ENCODE data around the gene NSUN7.

NSUN7 gene

DNA sequence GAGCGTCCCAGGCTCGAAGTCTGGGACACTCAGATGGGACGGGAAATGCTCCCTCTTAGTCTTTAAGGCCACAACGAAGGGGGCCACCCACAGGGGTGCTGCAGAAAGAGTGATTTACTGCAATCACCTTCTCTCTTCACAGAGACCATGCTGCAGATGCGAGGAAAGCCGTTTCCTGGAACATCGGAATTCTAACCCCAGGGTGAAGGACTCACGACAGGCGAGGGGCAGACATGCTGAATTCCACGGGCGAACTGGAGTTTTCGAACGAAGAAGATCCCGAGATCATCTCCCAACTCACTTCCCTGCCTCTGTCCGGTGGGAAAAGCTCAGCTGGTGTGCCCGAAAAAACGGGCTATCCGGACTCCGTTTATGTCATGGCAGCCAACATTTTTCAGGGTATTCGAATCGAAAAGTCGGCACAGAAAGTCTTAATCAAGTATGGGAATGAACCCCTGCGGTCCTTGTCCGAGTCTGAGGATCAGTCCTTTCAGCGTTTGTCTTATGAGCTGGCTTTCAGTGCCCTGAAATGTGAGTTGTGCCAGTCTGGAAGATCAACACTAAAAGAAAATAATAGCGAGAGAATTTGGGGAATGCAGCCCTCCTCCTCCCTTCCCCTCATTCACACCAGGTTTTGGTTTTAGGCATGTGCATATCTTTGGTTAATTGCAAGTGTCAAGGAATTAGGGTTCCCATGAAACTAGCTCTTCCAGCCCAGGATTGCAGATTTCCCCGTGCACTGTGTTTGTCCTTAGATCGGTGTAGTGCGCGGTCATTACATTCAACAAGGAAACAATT is 905 bp downstream of the NSUN7 start:
- H3K9me3 Mint-ChIP-seq = no peaks in the 10 kb centered on the region
- H3K4me1 Mint-ChIP-seq (ENCODE audit: low read depth in 2 of 2) = peaks cover 0 to 2% of the 10 kb centered on the region in 2 donors
- DNase-seq (no peak), ATAC-seq (replicated peaks) (no peak)
- H3K4me3 Mint-ChIP-seq = peak overlapping the region; percentile 53 to 54
- H3K27me3 Mint-ChIP-seq = peaks cover 47 to 67% of the 10 kb centered on the region in 2 donors
- H3K36me3 Mint-ChIP-seq (ENCODE audit: insufficient read depth) = no peaks in the 10 kb centered on the region
- H3K27ac Mint-ChIP-seq = no peak overlapping the region

DNA sequence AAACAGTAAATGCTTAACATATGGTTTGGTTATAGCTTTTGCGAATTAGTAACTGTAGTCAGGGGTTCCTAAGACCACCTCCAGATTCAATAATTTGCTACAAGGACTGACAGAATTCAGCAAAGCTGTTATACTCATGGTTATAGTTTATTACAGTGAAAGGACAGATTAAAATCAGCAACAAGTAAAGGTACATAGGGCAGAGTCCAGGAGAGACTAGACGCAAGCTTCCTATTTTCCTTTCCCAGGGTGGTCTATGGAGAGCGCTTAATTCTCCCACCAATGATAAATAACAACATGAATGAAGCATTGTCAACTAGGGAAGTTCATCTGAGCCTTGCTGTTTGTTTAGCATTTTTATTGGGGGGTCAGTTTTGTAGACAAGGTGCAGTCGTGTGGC is 5.9 kb downstream of the NSUN7 start:
- no peaks in the 10 kb centered on the region for H3K36me3 Mint-ChIP-seq (ENCODE audit: insufficient read depth)
- no peak for DNase-seq
- H3K4me1 Mint-ChIP-seq (ENCODE audit: low read depth in 2 of 2) = peaks cover 0 to 2% of the 10 kb centered on the region in 2 donors
- no peak for ATAC-seq (replicated peaks)
- H3K27ac Mint-ChIP-seq = no peak overlapping the region
- no peak overlapping the region for H3K4me3 Mint-ChIP-seq
- H3K27me3 Mint-ChIP-seq = peaks cover 33 to 42% of the 10 kb centered on the region in 2 donors
- H3K9me3 Mint-ChIP-seq = no peaks in the 10 kb centered on the region

GRCh38 chr4:40763228-40763716 is 13.5 kb downstream of the NSUN7 start:
- ATAC-seq (replicated peaks) = no peak
- no peaks in the 10 kb centered on the region for H3K27me3 Mint-ChIP-seq
- DNase-seq = no peak
- H3K36me3 Mint-ChIP-seq (ENCODE audit: insufficient read depth) = no peaks in the 10 kb centered on the region
- peaks cover 2 to 9% of the 10 kb centered on the region in 2 donors for H3K4me1 Mint-ChIP-seq (ENCODE audit: low read depth in 2 of 2)
- H3K4me3 Mint-ChIP-seq = no peak overlapping the region
- H3K27ac Mint-ChIP-seq = no peak overlapping the region
- H3K9me3 Mint-ChIP-seq = no peaks in the 10 kb centered on the region

GRCh38 chr4:40769266-40769665 is 19.5 kb downstream of the NSUN7 start:
- H3K4me1 Mint-ChIP-seq (ENCODE audit: low read depth in 2 of 2) = no peaks in the 10 kb centered on the region
- no peaks in the 10 kb centered on the region for H3K9me3 Mint-ChIP-seq
- H3K4me3 Mint-ChIP-seq = no peak overlapping the region
- ATAC-seq (replicated peaks) (no peak), DNase-seq (no peak)
- peaks cover 10 to 16% of the 10 kb centered on the region in 2 donors for H3K27me3 Mint-ChIP-seq
- no peaks in the 10 kb centered on the region for H3K36me3 Mint-ChIP-seq (ENCODE audit: insufficient read depth)
- H3K27ac Mint-ChIP-seq = no peak overlapping the region

DNA sequence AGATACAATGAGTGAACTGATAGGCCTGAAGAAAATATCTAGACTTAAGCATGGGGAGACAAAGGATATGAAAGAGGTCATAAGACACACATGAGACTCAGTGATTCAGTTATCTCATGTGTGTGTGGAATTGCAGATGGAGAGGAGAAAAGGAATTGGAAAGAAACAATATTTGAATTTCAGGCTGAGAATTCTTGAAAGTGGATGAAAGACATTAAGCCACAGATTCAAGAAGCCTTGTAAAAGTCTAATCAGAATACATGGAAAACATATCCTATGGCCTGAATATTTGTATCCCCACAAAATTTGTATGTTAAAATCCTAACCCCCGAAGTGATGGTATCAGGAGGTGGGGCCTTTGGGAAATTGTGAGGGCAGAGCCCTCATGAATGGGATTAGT is 28.3 kb downstream of the NSUN7 start:
- no peaks in the 10 kb centered on the region for H3K4me1 Mint-ChIP-seq (ENCODE audit: low read depth in 2 of 2)
- DNase-seq = no peak
- no peak overlapping the region for H3K27ac Mint-ChIP-seq
- peaks cover 8 to 10% of the 10 kb centered on the region in 2 donors for H3K27me3 Mint-ChIP-seq
- no peaks in the 10 kb centered on the region for H3K9me3 Mint-ChIP-seq
- H3K4me3 Mint-ChIP-seq = no peak overlapping the region
- H3K36me3 Mint-ChIP-seq (ENCODE audit: insufficient read depth) = no peaks in the 10 kb centered on the region
- ATAC-seq (replicated peaks) = no peak

GRCh38 chr4:40782876-40783275 is 33.1 kb downstream of the NSUN7 start:
- ATAC-seq (replicated peaks) (no peak), DNase-seq (no peak)
- Mint-ChIP-seq H3K27ac (no peak overlapping the region), H3K4me3 (no peak overlapping the region), H3K27me3 (peaks cover 23 to 25% of the 10 kb centered on the region in 2 donors), H3K4me1 (ENCODE audit: low read depth in 2 of 2) (no peaks in the 10 kb centered on the region), H3K9me3 (peaks cover 0 to 3% of the 10 kb centered on the region in 2 donors), H3K36me3 (ENCODE audit: insufficient read depth) (no peaks in the 10 kb centered on the region)

- no peak for DNase-seq
- Mint-ChIP-seq H3K4me3 (no peak overlapping the region), H3K36me3 (ENCODE audit: insufficient read depth) (no peaks in the 10 kb centered on the region), H3K9me3 (peaks cover 0 to 3% of the 10 kb centered on the region in 2 donors), H3K27me3 (peaks cover 19 to 26% of the 10 kb centered on the region in 2 donors), H3K27ac (no peak overlapping the region), H3K4me1 (ENCODE audit: low read depth in 2 of 2) (no peaks in the 10 kb centered on the region)
- ATAC-seq (replicated peaks) = no peak
Measured at GRCh38 chr4:40785727-40786126, 36.0 kb downstream of the NSUN7 start.

DNA sequence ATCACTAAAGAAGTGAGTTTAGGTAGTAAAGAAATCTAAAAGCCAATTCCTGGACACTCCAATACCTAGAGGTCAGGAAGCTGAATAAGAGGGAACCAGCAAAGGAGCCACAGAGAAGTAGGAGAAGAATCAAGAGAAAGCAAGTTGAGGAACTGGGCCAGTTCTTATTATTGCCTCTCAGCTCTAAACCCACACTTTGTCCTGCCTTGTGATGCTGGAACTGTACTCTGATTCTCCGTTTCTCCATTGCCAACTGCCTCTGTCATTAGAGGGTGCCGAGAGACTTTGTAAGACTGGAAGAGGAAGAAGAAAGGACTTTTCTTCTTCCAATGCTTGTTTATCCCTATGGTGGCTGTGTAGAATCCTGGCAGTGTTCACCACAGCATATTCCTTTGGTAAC is 38.6 kb downstream of the NSUN7 start:
- Mint-ChIP-seq H3K27ac (no peak overlapping the region), H3K4me1 (ENCODE audit: low read depth in 2 of 2) (no peaks in the 10 kb centered on the region), H3K4me3 (no peak overlapping the region), H3K27me3 (peaks cover 19 to 32% of the 10 kb centered on the region in 2 donors), H3K36me3 (ENCODE audit: insufficient read depth) (no peaks in the 10 kb centered on the region), H3K9me3 (peaks cover 0 to 3% of the 10 kb centered on the region in 2 donors)
- no peak for ATAC-seq (replicated peaks)
- DNase-seq = no peak

GRCh38 chr4:40789031-40789430 is 39.3 kb downstream of the NSUN7 start:
- Mint-ChIP-seq H3K4me1 (ENCODE audit: low read depth in 2 of 2) (no peaks in the 10 kb centered on the region), H3K36me3 (ENCODE audit: insufficient read depth) (no peaks in the 10 kb centered on the region), H3K9me3 (peaks cover 0 to 3% of the 10 kb centered on the region in 2 donors), H3K27me3 (peaks cover 16 to 32% of the 10 kb centered on the region in 2 donors), H3K27ac (no peak overlapping the region), H3K4me3 (no peak overlapping the region)
- ATAC-seq (replicated peaks) (no peak), DNase-seq (no peak)

DNA sequence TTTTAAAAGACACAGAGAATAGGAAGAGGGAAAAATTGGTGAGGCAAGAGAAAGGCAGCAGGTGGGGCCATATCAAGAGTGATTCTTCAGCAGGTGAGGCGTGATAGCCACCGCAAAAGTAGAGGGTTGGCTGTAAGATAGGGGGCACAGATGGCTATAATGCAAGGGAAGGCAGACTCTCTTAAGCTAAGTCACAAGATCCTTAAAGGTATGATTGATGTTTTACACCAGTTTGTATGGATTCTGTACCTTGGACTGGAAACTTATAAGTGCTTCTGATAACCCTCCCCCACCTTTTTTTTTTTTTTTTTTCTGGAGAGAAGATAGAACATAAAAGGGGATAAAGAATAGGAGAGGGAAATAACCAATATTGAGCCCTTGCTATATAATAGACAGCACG is 40.0 kb downstream of the NSUN7 start:
- H3K4me3 Mint-ChIP-seq = no peak overlapping the region
- no peaks in the 10 kb centered on the region for H3K36me3 Mint-ChIP-seq (ENCODE audit: insufficient read depth)
- H3K27me3 Mint-ChIP-seq = peaks cover 12 to 30% of the 10 kb centered on the region in 2 donors
- no peaks in the 10 kb centered on the region for H3K4me1 Mint-ChIP-seq (ENCODE audit: low read depth in 2 of 2)
- no peak overlapping the region for H3K27ac Mint-ChIP-seq
- no peak for DNase-seq
- no peak for ATAC-seq (replicated peaks)
- H3K9me3 Mint-ChIP-seq = peaks cover 0 to 3% of the 10 kb centered on the region in 2 donors

GRCh38 chr4:40800064-40800463 is 50.3 kb downstream of the NSUN7 start:
- no peaks in the 10 kb centered on the region for H3K4me1 Mint-ChIP-seq (ENCODE audit: low read depth in 2 of 2)
- H3K27me3 Mint-ChIP-seq = peaks cover 4 to 7% of the 10 kb centered on the region in 2 donors
- no peak overlapping the region for H3K27ac Mint-ChIP-seq
- no peak overlapping the region for H3K4me3 Mint-ChIP-seq
- DNase-seq = no peak
- H3K36me3 Mint-ChIP-seq (ENCODE audit: insufficient read depth) = no peaks in the 10 kb centered on the region
- H3K9me3 Mint-ChIP-seq = no peaks in the 10 kb centered on the region
- ATAC-seq (replicated peaks) = no peak

- H3K27me3 Mint-ChIP-seq = peaks cover 12 to 20% of the 10 kb centered on the region in 2 donors
- no peaks in the 10 kb centered on the region for H3K4me1 Mint-ChIP-seq (ENCODE audit: low read depth in 2 of 2)
- no peak overlapping the region for H3K27ac Mint-ChIP-seq
- H3K4me3 Mint-ChIP-seq = no peak overlapping the region
- DNase-seq (no peak), ATAC-seq (replicated peaks) (no peak)
- no peaks in the 10 kb centered on the region for H3K9me3 Mint-ChIP-seq
- no peaks in the 10 kb centered on the region for H3K36me3 Mint-ChIP-seq (ENCODE audit: insufficient read depth)
Measured at GRCh38 chr4:40804598-40804997, 54.8 kb downstream of the NSUN7 start.

GRCh38 chr4:40808926-40809457 is 59.2 kb downstream of the NSUN7 start:
- no peak for ATAC-seq (replicated peaks)
- no peak for DNase-seq
- Mint-ChIP-seq H3K27me3 (peaks cover 12 to 20% of the 10 kb centered on the region in 2 donors), H3K9me3 (no peaks in the 10 kb centered on the region), H3K4me3 (no peak overlapping the region), H3K27ac (no peak overlapping the region), H3K36me3 (ENCODE audit: insufficient read depth) (no peaks in the 10 kb centered on the region), H3K4me1 (ENCODE audit: low read depth in 2 of 2) (no peaks in the 10 kb centered on the region)

DNA sequence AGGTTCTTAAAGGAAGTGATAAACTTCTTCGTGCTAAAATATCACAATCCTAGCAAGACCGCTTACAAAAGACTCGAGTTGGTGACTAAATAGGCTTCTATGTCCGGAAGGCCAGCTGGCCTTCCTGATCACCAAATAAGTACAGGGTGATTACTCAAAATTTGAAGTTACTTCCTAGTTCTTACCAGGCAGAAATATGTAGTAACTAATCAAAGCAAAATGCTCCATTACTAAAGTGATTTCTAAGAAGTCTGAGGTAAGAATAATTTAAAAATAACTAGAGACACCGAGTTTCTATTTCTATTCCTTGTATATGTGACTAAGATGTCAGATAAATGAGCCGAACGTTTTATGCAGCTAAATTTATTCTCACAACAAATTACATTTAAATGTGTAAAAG is 62.2 kb downstream of the NSUN7 start:
- Mint-ChIP-seq H3K36me3 (ENCODE audit: insufficient read depth) (no peaks in the 10 kb centered on the region), H3K4me3 (no peak overlapping the region), H3K27ac (no peak overlapping the region), H3K9me3 (no peaks in the 10 kb centered on the region), H3K4me1 (ENCODE audit: low read depth in 2 of 2) (no peaks in the 10 kb centered on the region), H3K27me3 (peaks cover 6 to 9% of the 10 kb centered on the region in 2 donors)
- ATAC-seq (replicated peaks) (no peak), DNase-seq (no peak)

All from effector memory CD8-positive, alpha-beta T cell (primary cell).